Measurements from ENCODE around the gene CSTPP1.

- TF ChIP-seq CTCF (conservative IDR thresholded peaks at IDR 0.05) (no peak), EZH2 (IDR thresholded peaks at IDR 0.05; ENCODE audit: low read depth) (peak; percentile 99)
Measured at GRCh38 chr11:46917762-46918082, 18.8 kb upstream of the CSTPP1 start.
